Measurements from ENCODE around the gene SPDYA. TPM values are rescaled to one million over a fixed set of nuclear protein-coding genes. Genes with fewer than 3 reads are reported as not detected.

SPDYA gene
- polyA plus RNA-seq, 1 donor from 2014 or later, result 0.46 TPM

DNA sequence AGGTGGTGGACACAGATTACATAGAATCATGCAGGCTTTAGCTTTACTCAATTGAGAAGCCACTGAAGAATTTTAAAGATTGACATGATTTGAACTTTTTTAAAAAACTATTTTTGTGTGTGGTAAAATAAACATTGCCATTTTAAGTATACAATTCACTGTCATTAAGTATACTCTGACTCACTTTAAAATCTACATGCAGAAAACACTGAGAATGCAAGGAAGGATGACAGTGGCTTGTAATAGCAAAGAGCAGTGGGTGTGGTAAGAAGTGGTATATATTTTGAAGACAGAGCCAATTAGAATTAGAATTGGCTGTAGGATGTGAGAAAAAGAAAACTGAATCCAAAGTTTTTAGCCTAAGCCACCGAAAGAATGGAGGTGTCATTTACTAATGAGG is 44.6 kb downstream of the SPDYA start:
- Histone ChIP-seq H3F3A (ENCODE audit: insufficient read depth, low read length, poor library complexity, severe bottlenecking) (no peaks in the 10 kb centered on the region), H3K4me2 (ENCODE audit: low read length) (no peak overlapping the region), H3K27ac (ENCODE audit: low read length) (no peak overlapping the region), H4K20me1 (ENCODE audit: insufficient read depth) (no peaks in the 10 kb centered on the region), H3K9me2 (ENCODE audit: insufficient read depth, low read length) (no peaks in the 10 kb centered on the region), H2AFZ (ENCODE audit: low read depth, low read length) (no peak overlapping the region), H3K9me3 (ENCODE audit: low read length) (no peaks in the 10 kb centered on the region), H3K27me3 (ENCODE audit: insufficient read depth, low read depth, low read length) (no peaks in the 10 kb centered on the region), H3K36me3 (ENCODE audit: insufficient read depth, low read length) (no peaks in the 10 kb centered on the region), H3K9ac (ENCODE audit: low read length) (no peak overlapping the region), H3K4me3 (ENCODE audit: low read length) (no peak overlapping the region), H3K79me2 (replicated peaks; ENCODE audit: insufficient read depth, low read length) (no peaks in the 10 kb centered on the region)
- TF ChIP-seq, protein P1, sequence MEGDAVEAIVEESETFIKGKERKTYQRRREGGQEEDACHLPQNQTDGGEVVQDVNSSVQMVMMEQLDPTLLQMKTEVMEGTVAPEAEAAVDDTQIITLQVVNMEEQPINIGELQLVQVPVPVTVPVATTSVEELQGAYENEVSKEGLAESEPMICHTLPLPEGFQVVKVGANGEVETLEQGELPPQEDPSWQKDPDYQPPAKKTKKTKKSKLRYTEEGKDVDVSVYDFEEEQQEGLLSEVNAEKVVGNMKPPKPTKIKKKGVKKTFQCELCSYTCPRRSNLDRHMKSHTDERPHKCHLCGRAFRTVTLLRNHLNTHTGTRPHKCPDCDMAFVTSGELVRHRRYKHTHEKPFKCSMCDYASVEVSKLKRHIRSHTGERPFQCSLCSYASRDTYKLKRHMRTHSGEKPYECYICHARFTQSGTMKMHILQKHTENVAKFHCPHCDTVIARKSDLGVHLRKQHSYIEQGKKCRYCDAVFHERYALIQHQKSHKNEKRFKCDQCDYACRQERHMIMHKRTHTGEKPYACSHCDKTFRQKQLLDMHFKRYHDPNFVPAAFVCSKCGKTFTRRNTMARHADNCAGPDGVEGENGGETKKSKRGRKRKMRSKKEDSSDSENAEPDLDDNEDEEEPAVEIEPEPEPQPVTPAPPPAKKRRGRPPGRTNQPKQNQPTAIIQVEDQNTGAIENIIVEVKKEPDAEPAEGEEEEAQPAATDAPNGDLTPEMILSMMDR (IDR thresholded peaks at IDR 0.05; ENCODE audit: poor library complexity, severe bottlenecking), result no peak
- no peak for TF ChIP-seq EZH2 (IDR thresholded peaks at IDR 0.05; ENCODE audit: borderline replicate concordance, insufficient read depth, low read length, poor library complexity, severe bottlenecking)
- TF ChIP-seq, protein P2, sequence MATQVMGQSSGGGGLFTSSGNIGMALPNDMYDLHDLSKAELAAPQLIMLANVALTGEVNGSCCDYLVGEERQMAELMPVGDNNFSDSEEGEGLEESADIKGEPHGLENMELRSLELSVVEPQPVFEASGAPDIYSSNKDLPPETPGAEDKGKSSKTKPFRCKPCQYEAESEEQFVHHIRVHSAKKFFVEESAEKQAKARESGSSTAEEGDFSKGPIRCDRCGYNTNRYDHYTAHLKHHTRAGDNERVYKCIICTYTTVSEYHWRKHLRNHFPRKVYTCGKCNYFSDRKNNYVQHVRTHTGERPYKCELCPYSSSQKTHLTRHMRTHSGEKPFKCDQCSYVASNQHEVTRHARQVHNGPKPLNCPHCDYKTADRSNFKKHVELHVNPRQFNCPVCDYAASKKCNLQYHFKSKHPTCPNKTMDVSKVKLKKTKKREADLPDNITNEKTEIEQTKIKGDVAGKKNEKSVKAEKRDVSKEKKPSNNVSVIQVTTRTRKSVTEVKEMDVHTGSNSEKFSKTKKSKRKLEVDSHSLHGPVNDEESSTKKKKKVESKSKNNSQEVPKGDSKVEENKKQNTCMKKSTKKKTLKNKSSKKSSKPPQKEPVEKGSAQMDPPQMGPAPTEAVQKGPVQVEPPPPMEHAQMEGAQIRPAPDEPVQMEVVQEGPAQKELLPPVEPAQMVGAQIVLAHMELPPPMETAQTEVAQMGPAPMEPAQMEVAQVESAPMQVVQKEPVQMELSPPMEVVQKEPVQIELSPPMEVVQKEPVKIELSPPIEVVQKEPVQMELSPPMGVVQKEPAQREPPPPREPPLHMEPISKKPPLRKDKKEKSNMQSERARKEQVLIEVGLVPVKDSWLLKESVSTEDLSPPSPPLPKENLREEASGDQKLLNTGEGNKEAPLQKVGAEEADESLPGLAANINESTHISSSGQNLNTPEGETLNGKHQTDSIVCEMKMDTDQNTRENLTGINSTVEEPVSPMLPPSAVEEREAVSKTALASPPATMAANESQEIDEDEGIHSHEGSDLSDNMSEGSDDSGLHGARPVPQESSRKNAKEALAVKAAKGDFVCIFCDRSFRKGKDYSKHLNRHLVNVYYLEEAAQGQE (IDR thresholded peaks at IDR 0.05; ENCODE audit: borderline replicate concordance), result no peak
- TF ChIP-seq TAF1 (IDR thresholded peaks at IDR 0.05; ENCODE audit: low read depth), result no peak
- TF ChIP-seq MXI1 (conservative IDR thresholded peaks at IDR 0.05; ENCODE audit: poor library complexity, severe bottlenecking), result no peak
- TF ChIP-seq POLR2AphosphoS5 (IDR thresholded peaks at IDR 0.05), result no peak
- no peak for TF ChIP-seq RAD21 (conservative IDR thresholded peaks at IDR 0.05)
- TF ChIP-seq EP300 (conservative IDR thresholded peaks at IDR 0.05; ENCODE audit: poor library complexity, severe bottlenecking), result no peak
- TF ChIP-seq SMC3 (conservative IDR thresholded peaks at IDR 0.05; ENCODE audit: poor library complexity), result no peak

DNA sequence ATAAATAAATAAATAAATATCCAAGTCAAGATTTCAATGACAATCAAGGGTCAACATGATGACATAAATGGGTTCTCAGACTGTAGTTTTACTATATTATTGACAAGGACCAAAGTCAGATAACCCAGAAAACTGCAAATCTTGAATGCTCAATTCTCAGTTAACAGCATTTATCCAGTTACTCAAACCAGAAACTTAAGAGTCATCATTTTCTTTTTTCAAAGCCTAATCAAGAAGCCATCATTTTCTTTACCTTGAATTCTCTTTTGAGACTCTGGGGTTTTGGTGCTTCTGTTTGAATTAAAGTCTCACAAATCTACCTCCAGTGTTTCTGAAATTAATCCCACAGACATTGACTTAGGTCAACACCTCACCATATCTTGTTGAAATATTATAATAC is 45.3 kb downstream of the SPDYA start:
- Histone ChIP-seq H2AFZ (ENCODE audit: low read depth, low read length) (no peak overlapping the region), H3K79me2 (replicated peaks; ENCODE audit: insufficient read depth, low read length) (no peaks in the 10 kb centered on the region), H3K27me3 (ENCODE audit: insufficient read depth, low read depth, low read length) (no peaks in the 10 kb centered on the region), H3K4me2 (ENCODE audit: low read length) (no peak overlapping the region), H4K20me1 (ENCODE audit: insufficient read depth) (no peaks in the 10 kb centered on the region), H3F3A (ENCODE audit: insufficient read depth, low read length, poor library complexity, severe bottlenecking) (no peaks in the 10 kb centered on the region), H3K4me3 (ENCODE audit: low read length) (no peak overlapping the region), H3K9me2 (ENCODE audit: insufficient read depth, low read length) (no peaks in the 10 kb centered on the region), H3K27ac (ENCODE audit: low read length) (no peak overlapping the region), H3K9me3 (ENCODE audit: low read length) (no peaks in the 10 kb centered on the region), H3K36me3 (ENCODE audit: insufficient read depth, low read length) (no peaks in the 10 kb centered on the region), H3K9ac (ENCODE audit: low read length) (no peak overlapping the region)
- TF ChIP-seq, protein P1 (IDR thresholded peaks at IDR 0.05; ENCODE audit: poor library complexity, severe bottlenecking), result no peak
- TF ChIP-seq RAD21 (conservative IDR thresholded peaks at IDR 0.05) (no peak), TAF1 (IDR thresholded peaks at IDR 0.05; ENCODE audit: low read depth) (no peak)

Measured in neural cell (in vitro differentiated cells).